SU-DHL-6 (cell line): ENCODE results near the gene TMEM131L.

Experiments used
- CTCF ChIP-seq: fragments of 200-600 bp; sonication (generic); IDR thresholded peaks from one replicate; pipeline ENCODE4 v1.5.1; 2017; ENCODE audit warnings: antibody characterized with exemption, mild to moderate bottlenecking, low read length, moderate library complexity; ENCODE audit not compliant: insufficient read depth, poor library complexity, severe bottlenecking
- EZH2phosphoT487 ChIP-seq: fragments of 200-600 bp; sonication (generic), shearing (Covaris generic); conservative IDR thresholded peaks from 2 replicates; pipeline ENCODE4 v1.6.1; 2018; ENCODE audit warnings: mild to moderate bottlenecking, antibody characterized with exemption, low read length, moderate library complexity, mixed read lengths

DNA sequence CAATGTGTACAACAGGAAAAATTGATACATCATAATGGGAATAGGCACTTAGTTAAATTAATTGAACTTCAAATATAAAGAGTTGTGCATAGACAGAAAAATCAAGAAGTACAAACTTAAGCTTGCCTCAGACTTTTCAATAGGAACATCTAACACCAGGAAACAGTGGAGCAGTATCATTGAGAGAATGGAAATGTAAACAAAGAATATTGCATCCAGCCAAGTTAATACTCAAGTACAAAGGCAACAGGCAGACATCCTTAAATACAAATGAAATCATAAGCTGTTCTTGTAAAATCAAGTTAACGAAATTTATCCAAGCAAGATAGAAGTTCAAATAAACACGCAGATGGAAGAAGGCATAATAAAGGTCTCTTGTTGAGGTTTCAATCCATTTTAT lies 146.7 kb downstream of the TMEM131L start:
- TF ChIP-seq CTCF, result no peak
- no peak for TF ChIP-seq EZH2phosphoT487
